CMK (cell line): Measurements from ENCODE around the gene SORCS2.

Experiments
- DNase-seq: peaks from one replicate; pipeline ENCODE4 v3.0.0-alpha.2; 2010; ENCODE audit warnings: low read depth

The SORCS2 gene

DNA sequence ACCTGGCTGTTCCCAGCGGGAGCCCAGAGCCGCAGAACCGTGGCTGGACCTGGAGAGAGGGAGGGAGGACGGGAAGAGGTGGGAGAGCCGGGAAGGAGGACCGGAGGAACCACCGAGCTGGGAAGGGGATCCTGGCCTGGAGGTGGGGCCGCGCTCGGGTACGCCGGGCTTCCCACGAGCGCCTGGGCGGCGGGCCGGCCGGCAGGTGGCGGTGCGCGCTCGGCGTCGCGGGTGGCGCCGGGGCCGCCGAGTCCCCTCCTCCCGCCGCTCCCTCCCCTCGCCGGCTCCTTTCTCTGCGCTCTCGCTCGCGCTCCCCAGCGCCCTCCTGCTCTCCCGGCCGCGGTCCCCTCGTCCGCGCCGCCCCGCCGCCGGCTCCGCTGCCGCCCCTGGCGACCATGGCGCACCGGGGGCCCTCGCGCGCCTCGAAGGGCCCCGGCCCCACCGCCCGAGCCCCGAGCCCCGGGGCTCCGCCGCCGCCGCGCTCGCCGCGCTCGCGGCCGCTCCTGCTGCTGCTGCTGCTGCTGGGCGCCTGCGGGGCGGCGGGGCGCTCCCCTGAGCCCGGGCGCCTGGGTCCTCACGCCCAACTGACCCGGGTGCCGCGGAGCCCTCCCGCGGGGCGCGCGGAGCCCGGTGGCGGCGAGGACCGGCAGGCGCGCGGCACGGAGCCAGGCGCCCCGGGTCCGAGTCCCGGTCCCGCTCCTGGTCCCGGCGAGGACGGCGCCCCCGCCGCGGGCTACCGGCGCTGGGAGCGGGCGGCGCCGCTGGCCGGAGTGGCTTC, at the start of gene SORCS2:
Gene SORCS2 (plus strand): TSS at position 287 of the 778 bp plus-strand sequence.
- peak; percentile 25 for DNase-seq

DNA sequence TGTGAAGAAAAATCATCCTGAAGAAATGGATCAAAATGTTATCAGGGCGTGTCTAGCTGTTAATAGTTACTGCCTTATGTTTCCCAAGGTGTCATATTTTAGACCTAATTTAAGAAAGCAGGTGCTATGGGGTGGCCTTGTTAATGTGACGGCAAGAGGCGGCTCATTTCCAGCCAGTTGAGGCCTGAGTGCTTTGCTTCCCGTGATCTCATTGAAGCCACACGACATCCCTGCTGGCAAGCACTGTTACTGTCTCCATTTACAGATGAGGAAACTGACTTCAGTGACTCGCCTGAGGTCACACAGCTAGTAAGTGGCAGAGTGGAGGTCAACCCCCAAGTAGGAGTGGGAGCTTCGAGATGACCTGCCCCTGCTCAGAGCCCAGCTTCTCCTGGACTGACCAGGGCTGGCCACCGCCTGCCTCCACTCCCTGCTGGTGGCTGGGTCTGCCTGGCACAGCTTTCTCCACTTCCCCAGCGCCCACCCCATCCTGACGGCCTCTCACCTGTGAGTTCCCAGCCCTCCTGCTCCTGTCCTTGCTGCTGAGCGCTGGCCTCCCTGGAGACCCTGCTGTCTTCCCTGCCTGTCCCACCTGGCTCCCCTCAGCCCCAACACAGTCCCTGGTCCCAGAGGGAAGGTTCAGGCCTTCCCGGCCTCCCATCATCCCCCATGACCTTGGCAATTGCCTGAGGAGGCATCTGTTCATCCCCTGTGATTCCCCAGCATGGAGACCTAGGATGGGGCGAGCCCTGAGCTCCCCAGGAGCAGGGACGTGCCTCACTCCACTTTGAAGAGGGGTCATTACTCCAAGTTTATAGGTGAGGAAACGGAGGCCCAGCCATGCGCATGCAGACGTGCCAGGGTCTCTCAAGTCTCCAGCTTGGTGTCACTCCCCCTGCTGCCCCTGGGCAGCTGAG, 47.7 kb upstream of the SORCS2 start:
- DNase-seq, result no peak

DNA sequence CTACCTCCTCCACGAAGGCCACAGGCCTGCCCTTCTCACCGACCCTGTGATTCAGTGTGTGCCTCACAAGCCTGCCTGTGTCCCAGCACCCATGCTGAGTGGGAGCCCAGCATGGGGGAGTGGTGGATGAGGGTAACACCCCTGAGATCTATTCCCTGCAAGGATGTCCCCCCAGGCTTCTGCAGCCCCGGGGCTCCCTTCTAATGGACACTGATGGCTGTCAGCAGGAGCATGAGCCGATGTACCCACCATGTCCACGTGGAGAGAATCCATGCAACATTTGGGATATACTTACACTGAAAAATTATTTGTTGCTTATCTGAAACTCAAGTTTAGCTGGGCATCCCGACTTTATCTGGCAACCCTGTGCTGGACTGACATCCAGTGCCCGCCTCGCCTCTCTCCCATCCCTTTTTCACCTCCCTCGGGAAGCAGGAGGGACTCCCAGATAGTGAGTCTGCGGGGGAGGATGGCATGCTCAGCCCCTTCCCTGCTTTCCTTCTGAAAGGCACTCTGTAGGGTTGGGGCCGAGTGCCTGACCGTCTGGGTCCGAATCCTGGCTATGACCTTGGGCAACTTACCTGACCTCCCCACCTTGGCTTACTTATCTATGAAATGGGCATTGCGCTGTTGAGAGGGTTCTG, 46.9 kb upstream of the SORCS2 start:
- no peak for DNase-seq

DNA sequence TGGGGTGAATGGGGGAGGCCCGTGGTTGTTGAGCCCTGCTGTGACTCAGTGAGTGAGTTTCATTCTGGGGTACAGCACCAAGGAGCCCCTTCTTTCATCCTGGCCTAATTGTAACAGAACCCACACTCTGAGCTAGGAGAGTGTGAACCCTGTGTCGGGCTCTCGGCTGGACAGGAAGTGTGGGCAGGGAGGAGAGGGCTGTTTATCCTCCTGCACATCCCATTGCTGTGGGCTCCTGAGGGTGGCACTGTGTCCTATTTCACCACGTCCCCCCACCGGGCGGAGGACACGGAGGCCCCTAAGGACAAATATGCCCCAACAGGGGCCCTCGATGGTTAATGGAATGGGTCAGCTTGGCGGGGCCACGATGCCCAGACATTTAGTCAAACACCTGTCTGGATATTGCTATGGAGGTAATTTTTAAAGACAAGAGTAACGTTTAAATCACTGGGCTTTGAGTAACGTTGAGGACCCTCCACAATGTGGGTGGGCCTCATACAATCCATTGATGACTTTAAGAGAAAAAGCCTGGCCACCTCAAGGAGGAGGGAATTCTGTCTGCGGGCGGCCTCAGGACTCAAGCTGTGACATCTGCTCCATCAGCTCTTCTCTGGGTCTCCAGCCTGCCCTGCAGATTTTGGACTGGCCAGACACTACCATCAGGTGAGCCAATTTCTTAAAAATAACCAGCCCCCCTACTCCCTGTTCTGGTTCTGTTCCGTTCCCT, 46.1 kb upstream of the SORCS2 start:
- no peak for DNase-seq

DNA sequence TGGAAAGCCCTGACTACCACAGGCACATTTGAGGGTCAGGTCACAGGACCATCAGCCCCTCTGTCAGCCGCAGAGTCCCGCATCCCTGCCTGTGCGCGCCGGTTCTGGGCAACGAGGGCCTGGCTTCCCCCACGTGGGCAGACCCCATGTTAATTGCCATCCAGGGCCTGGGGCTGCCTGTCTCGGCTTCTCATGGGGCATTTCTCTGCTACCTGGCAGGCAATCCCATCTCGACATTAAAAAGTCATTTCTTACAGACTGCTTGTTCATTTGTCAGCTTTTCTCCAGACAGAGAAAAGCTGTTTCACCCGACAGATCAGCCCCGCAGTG, 45.6 kb upstream of the SORCS2 start:
- no peak for DNase-seq

DNA sequence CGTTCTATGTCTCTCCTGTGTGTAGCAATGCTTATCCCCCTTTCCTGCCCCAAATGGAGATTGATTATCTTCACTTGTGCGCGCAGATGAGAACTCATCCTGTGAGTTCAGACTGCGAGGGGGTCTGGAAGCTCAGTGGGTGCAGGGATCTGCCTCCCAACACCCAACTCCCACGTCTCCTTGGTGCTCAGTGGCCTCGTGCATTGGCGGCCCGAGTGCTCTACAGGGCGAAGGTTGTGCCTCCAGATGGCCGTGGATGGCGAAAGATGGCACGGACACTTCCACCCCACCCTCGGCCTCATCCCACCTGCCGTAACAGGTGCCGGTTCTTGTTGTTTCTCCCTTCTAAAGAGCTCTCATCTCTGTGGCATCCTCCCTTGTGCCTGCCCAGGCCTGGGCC, 45.1 kb upstream of the SORCS2 start:
- no peak for DNase-seq

DNA sequence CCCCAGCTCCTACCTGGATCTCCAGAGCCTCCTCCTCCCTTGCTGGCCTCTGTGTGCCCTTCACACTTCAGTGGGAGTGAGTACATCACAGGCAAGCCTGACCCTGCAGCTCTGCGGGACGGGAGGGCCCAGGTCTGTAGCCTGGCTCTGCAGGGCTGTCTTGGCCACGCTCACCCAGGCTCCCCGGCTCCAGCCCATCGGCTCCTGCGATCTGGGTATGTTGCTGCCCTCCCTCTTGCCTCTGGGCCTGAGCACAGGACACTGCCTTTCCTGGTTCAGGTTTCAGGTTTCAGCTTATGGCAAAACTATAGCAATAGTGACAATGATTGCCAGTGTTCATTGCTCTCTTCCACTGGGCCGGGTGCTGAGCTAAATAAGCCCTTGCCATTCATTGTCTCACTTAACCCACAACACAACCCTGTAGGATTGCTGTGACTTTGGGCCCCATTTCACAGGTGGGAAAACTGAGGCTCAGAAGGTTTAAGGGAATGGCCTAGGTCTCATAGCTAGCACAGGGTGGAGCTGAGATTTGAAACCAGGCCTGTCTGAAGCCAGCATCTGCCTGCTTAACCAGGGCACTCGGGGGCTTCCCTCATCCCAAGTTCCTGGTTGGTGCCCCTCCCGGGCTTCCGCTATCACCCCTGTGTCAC, 44.6 kb upstream of the SORCS2 start:
- no peak for DNase-seq

DNA sequence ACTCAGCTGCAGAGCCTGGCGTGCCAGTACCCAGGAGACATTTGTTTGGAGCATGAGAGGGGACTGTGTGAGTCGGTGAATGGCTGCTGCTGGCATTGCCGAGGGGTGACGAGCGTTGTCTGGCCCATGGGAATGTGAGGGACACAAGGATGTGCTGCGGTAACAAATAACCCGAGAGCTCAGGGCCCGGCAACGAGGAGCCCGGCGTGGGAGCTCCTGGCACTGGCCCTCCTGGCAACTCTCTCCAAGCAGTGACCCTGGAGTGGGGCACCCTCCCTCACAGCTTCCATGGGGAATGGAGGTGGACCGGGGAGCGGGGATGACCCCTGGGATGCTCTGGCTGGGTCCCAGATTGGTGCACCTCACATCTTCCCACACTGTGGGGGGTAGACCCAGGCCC, 44.0 kb upstream of the SORCS2 start:
- no peak for DNase-seq

DNA sequence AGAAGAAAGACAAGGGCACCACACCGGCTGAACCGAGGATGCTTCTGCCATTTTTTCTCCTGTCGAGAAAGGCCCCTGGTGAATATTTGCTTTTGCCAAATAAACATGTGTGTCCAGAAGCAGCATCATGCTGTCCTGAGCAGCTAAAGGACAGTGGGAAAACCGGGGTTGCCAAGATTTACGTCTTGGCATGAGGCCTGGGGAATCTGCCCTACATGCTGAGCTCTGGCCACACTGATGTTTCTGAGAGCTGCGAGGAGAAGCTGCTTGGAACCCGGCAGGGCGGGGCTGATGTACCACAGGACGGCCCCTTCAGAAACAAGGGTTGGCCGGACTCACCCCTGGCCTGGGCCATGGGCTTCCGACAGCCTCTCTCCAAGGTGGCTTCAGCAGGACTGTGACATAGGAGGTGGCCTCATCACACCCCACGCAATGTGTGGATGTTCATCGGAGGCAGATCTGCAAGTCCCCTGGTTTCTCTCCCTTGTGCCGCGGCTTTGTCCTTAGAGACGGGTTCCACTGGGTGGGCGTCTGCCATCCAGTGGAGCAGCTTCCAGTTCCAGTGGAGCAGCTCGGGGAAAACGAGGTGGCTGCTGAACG, 42.2 kb upstream of the SORCS2 start:
- DNase-seq, result no peak

DNA sequence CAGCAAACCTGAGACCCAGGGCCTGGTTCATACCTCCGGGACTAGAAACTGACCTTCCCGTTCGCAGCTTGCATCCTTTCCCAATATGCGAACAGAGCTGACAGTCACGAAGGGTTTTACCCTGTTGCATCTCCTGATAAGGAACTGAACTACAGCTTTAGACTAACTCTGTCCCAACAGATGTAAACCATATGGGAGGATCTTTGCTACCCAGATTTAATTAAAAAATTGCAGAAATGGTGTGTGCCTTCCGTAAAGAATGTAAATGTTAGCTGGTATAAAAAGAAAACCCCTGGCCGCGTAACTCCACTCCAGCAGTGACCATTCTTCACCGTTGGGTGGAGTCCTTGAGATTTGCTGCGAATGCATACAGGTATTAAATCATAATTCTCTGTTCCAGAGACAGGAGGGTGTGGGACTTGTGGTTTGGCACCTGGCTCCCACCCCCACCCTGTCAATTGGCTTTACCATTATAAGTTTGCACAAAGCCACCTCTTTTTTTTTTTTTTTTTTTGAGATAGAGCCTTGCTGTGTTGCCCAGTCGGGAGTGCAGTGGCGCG, 40.6 kb upstream of the SORCS2 start:
- no peak for DNase-seq

DNA sequence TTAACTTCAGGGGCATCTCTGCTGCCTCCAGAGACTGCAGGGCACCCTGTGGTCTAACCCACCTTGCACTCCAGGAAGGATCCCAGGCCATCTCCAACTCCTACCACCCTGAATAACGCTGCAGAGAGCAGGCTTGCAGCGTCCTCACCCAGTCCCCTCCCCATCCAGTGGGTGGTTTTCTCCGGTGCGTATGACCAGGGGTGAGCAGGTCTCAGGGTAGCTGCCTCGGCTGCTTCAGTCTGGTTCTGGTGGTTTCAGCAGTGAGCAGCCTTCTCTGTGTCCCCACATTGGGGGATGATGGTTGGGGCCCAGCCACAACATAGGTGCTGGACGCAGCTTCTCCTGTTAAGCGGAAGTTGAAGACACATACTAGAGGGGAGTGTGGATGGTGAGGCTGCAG, 38.6 kb upstream of the SORCS2 start:
- no peak for DNase-seq

DNA sequence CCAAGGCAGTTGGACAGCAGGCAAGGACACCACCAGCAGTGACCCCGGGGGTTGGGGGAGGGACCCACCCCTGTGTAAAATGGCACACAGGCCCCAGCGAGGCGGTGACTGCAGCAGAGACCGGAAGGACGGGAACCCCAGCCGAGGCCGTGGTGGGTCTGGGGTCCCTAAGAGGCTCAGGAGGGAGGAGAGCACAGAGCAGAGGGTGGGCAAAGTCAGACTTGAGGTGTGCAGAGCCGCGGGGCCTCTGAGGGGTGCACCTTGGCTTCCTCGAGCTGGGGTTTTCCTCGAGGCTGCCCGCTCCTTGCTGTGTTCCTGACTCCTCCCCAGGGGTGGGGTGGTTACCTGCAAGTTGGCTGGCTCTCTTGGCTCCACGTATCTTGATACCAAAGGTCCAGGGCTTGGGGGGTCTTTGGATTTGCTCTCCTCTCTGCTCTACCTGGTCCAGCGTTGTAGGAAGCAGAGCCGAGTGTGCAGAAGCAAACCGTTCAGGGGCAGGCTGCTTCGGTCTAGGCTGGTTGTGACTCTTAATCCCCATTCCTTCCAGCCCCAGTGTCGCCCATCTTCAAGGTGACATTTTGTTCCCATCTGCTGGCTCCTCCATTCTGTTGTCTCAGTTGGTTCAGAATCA, 37.9 kb upstream of the SORCS2 start:
- DNase-seq, result no peak

DNA sequence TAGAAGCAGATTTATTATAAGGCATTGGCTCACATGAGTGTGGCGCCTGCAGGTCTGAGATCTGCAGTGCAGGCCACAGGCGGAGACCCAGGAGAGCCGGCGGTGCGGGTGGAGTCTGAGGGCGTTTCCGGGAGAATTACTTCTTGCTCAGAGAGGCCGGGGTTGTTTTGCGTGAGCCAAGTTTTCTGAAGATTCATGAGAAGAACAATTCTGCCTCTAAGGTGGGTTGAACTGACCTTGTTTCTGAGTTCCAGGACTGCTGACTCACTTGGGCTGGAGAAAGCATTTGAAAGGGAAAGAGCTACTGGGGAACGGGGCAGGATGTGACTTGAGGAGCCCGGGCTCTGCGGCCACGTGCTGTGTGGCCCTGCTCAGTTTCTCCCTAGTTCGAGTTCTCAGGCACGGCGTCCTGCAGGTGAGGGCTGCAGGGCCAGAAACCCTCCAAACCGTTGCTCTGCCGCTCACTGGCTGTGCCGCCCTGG, 36.7 kb upstream of the SORCS2 start:
- DNase-seq, result no peak

DNA sequence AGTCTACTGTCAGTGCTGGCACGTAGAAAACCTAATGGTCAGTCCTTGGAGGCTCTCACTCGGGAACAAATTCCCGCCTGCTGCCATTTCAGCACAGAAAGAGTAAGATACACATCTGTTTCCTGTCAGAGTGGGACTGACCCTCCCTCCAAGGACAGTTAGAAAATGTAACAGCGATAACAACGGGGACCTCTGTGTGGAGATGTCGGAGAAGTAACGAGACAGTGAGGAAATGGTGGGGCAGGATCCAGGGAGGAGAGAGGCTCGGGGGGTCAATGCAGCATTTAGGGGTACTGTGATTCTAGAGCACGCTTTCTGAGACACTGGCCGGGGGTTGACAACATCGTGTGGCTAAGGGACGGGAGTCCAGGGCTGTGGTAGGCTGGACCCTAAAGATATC, 36.0 kb upstream of the SORCS2 start:
- DNase-seq, result no peak

DNA sequence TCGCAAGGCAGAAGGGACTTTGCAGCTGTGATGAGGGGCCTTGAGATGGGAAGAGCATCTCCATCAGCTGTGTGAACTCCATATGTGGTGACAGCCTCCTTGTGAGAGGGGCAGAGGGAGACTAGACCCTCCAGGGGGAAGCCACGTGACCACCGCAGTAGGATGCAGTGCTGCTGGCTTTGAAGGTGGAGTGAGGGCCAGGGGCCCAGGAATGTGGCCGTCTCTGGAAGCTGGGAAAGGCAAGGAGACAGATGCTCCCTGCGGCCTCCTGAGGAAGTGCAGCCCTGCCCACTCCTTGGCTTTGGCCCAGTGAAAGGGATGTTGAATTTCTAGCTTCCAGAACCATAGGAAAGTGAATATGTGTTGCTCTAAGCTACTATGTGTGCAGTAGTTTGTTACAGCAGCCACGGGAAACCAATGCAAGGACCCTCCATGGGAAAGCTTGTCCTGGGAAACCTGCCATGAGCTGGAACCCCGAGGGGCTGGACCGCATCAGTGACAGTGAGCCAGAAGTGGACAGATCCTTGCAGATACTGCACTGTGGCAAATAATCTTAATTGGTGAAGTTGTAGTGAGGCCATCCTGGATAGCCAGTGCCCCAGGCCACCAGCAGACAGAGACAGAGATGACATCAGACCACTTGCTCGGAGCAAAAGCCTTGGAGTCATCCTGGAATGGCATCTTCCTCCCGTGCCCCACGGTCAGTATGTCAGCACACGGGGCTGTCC, 35.4 kb upstream of the SORCS2 start:
- no peak for DNase-seq

DNA sequence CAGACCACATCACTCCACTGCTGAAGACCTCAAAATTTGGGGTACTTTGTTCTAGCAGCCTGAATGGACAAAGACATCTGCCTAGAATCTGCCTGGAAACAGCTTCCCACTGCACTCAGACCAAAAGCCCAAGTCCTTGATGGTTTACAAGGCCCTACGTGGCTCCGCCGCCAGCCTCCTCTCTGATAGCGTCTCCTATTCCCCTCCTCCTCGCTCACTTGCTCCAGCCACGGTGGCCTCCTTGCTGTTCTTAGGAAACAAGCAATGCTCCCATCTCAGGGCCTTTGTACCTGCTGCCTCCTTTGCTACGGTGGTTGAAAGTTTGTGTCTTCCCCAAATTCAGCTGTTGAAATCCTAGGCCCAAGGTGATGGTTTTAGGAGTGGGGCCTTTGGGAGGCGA, 34.7 kb upstream of the SORCS2 start:
- DNase-seq, result no peak

DNA sequence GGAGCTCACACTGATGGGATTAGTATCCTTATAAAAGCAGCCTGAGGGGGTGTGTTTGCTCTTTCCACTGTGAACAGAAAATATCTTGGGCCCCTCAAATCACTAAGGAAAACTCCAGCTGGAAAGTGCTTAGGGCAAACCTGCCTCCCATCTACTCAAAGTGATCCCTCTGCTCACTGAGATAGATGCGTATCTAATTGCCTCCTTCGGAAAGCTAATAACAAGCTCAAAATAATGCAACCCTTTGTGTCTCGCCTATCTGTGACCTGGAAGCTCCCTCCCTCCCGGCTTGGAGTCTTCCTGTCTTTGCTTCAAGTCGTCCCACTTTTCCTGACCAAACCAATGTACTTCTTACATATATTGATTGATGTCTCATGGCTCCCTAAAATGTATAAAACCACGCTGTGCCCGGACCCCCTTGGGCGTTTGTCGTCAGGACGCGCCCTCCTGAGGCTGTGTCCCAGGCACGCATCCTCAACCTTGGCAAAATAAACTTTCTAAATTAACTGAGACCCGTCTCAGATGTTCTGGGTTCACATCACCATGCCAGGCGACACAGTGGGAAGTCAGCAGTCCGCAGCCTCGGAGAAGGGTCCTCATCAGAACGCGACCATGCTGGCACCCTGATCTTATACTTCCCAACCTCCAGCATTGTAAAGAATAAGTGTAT, 34.1 kb upstream of the SORCS2 start:
- DNase-seq, result no peak

DNA sequence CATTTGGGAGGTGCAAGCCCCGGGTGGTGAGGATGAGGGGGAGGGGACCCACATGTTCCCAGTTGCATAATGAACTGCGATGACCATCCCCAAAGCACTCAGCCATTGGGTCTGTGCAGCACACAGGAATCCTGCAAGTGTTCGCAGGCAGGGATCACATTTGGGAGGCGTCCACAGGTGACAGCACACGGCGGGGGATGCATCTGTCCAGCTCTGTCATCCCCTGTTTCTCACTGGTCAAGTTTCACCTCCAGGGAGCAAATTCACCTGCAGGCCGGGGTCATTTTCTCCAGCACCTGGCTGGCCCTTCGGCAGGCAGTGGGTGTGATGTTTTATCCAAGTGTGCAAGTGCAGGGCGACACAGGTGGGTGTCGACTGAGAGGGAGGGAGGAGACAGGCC, 33.3 kb upstream of the SORCS2 start:
- DNase-seq, result no peak

DNA sequence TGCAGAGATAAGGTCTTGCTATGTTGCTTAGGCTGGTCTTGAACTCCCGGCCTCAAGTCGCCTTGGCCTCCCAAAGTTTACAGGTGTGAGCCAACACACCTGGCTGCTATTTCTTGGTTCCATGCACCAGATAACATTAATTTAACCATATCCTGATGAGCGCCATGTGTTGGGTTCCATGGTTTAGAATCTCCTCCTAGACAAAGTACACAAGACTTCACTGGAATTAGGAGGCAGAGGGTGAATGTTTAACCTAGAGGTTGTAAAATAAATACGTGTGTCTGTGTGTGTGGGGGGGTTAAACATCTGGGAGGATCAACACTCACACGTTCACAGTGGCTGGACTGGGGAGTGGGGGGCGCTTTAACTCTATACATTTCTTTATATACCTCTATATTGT, 32.4 kb upstream of the SORCS2 start:
- no peak for DNase-seq
